ENCODE data around the gene DOC2B. TPM values are rescaled to one million over a fixed set of nuclear protein-coding genes. Genes with fewer than 3 reads are reported as not detected.

Gene DOC2B
- total RNA-seq, 1 donor from 2014 or later = 3.4 TPM

DNA sequence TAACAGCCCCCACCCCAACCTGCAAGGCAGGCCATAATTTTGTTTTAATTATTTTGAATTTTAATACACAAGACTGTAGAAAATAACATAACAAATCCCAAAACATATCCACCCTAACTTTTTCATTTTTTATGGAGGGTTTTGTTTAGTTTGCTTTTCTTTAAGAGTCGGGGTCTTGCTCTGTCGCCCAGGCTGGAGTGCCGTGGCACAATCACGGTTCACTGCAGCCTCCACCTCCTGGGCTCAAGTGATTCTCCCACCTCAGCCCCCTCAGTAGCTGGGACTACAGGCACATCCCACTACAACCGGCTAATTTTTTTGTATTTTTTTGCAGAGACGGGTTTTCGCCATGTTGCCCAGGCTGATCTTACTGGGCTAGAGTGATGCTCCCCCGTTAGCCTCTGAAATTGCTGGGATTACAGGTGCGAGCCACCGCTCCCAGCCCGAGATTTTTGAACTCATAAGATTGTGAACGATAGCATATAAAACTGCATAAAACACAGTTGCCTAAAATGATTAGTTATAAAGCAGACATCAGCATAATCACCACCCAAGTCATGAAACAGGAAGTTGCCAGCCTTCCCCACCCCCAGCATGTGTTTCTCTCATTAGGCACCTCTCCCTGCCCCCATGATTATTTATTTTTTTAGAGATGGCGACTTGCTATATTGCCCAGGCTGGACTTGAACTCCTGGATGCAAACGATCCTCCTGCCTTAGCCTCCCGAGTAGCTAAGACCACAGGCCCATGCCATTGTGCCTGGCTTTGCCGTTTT, 13.6 kb upstream of the DOC2B start:
- peak; percentile 37 for DNase-seq
- ATAC-seq (ENCODE audit: poor library complexity) = no peak
- intact Hi-C loops (cut with DNase I) = no loop called here

DNA sequence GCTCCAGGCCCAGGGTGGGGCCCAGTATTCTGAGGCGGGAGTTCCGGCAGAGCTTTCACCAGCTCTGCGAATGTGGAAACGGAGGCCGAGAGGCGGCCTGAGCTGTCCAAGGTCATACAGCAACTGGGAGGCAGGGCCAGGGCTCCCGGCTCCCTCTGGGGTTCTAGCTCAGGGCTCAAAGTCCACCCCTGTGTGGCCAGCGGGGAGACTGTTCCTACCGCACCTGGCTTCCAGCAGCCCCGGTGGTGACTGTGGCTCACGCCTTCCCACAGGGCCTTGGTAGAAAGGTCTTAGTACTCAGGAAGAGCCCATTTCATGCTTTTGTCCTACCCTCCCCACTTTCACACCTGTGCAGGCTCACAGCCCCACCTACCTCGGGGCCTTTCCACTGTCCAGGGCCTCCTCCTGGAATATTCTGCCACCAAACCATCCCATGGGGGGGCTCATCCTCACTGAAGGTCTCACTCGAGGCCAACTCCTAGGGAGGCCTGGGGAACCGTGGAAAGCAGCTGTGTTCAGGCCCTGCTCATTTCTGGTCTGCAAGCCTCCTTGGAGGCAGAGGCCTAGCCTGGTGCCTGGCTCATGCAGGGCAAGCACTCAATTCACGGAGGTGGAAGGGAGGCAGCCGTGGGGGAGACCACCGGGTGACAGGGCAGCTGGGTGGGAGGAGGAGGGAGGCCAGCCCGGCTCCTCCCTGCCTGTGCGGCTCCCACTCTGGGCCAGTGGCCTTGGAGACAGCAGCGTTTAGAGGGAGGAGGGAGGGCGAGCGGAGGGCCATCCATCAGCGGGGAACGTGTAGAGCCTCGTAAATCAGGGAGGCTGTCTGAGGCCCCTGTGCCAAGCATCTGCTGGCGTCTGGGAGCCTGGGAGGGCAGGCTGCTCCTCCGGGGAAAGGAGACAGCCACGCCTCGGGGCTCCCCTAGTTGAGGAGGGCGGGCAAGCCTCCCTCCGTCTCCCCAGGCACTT, 12.7 kb upstream of the DOC2B start:
- DNase-seq = peak; percentile 30
- no peak for ATAC-seq (ENCODE audit: poor library complexity)
- intact Hi-C loops (cut with DNase I) = no loop called here

DNA sequence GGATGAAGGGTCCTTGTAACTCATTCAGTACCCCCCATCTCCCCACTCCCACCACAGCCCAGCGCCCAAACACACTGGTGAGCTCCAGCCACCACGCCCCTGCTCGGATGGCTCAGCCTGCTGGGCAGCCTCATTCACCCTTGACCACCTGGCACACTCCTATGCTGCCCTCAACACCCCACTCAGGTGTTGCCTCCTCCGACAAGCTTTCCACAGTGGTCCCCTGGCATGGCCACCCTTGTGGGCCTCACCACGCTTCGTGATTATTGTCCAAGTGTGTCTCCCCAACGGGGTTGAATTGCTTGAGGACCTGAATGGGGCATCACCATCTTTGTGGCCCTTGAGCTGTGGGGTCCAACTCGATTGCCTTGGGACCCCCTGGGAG, 12.0 kb upstream of the DOC2B start:
- intact Hi-C loops (cut with DNase I) = no loop called here
- DNase-seq (peak; percentile 8), ATAC-seq (ENCODE audit: poor library complexity) (no peak)

DNA sequence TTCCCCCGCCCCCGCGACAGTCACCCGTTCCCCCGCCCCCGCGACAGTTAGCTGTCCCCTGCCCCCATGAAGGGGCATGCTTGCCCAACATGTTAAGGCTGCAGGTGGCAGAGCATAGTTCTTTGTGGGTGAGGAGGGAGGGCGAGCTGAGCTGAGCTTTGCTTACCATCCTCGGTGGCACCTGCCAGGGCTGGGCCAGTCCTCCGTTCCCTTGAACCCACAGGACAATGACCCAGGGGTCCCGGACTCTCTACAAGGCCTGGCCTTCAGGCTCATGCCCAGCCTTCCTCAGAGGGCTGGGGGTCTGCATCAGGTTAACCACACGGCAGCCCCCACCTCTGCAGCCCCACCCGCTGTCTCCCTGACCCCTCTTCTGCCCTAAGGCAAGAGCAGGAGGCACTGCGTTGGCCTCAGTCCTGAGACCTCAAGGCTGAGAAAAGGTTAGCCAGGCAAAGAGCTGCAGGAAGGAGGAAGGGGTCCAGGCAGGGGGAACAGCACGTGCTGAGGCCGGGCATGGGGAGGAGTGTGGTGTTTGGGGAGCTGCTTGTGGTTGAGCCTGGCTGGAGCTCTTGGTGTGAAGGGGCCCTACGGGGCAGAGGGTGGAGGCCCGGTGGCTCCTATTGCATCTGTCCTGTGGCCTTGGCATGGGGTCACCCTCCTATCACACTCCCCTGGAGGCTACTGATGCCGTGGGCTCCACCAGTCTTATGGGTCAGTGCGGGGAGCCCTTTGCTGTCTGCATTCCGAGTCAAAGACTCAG, 11.4 kb upstream of the DOC2B start:
- DNase-seq = peak; percentile 22
- no peak for ATAC-seq (ENCODE audit: poor library complexity)
- intact Hi-C loops (cut with DNase I) = no loop called here

DNA sequence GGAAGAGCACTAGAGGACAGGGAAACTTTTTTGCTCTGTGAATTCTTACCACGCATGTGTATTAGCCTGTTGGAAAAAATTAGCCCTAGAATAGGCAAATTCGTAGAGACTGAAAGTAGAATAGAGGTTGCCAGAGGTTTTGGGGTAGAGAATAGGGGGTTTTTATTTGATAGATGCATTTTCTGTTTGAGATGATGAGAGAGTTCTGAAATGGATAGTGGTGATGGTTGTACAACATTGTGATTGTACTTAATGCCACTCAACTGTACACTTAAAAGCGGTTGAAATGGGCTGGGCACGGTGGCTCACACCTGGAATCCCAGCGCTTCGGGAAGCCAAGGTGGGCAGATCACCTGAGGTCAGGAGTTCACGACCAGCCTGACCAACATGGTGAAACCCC, 8.0 kb upstream of the DOC2B start:
- intact Hi-C loops (cut with DNase I) = no loop called here
- DNase-seq (peak; percentile 27), ATAC-seq (ENCODE audit: poor library complexity) (no peak)

DNA sequence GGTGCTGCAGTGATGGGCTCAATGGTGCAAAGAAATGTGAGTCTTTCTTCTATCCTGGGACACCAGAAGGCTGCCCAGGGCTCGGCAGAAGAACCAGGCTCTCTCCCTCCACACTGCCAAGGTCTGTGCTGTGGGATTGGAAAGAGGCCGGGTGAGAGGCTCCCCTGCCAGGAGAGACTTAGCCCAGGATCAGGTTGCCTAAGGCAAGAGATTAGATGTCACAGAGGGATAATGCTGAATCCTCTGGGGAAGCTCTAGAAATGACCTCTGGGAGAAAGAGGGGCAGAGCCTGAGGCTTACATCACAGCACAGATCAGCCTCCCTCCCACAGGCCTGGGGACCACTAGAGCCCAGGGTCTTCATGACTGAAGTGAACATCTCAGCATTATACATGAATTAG, 5.7 kb upstream of the DOC2B start:
- DNase-seq (peak; percentile 11), ATAC-seq (ENCODE audit: poor library complexity) (no peak)
- intact Hi-C loops (cut with DNase I) = no loop called here

DNA sequence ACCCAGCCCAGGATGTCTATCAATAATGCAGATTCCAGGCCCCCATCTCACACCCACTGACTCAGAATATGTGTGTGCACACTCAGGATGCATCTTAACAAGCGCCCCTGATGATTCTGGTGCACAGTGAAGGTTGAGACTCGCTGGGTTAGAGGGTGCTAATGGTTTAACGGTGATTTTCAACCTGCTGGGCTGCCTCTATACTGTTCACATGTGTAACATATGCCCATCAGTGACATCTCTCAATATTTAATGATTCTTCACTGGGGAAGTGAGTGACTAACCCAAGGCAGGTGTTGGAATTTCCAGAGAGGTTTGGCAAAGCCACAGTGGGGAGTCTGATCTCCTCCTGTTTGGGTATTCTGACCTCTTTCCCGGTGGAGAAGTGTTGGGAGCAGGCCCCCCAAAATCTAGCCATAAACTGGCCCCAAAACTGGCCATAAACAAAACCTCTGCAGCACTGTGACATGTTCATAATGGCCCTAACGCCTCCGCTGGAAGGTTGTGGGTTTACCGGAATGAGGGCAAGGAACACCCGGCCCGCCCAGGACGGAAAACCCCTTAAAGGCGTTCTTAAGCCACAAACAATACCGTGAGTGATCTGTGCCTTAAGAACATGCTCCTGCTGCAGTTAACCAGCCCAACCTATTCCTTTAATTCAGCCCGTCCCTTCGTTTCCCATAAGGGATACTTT, 4.1 kb upstream of the DOC2B start:
- DNase-seq (peak; percentile 27), ATAC-seq (ENCODE audit: poor library complexity) (no peak)
- intact Hi-C loops (cut with DNase I) = no loop called here

DNA sequence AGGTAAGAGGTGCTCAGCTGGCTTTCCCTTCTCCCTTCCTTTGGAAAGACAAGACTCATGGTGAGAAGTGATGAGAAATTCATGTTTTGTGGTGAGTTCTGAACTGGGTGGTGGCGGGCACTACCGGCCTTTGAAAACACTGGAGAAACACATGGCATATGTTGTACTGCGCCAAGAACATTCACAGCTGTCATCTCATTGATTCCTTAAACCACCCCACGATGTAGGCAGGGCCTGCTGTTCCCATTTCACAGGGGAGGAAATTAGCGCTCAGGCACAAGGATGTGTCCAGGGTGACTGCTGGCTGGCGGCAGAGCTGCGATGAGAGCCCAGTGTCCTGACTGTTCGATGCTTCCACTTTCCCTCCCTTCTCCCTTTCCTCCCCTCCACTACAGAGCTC, 1.6 kb upstream of the DOC2B start:
- DNase-seq = no peak
- no peak for ATAC-seq (ENCODE audit: poor library complexity)
- intact Hi-C loops (cut with DNase I) = no loop called here

DNA sequence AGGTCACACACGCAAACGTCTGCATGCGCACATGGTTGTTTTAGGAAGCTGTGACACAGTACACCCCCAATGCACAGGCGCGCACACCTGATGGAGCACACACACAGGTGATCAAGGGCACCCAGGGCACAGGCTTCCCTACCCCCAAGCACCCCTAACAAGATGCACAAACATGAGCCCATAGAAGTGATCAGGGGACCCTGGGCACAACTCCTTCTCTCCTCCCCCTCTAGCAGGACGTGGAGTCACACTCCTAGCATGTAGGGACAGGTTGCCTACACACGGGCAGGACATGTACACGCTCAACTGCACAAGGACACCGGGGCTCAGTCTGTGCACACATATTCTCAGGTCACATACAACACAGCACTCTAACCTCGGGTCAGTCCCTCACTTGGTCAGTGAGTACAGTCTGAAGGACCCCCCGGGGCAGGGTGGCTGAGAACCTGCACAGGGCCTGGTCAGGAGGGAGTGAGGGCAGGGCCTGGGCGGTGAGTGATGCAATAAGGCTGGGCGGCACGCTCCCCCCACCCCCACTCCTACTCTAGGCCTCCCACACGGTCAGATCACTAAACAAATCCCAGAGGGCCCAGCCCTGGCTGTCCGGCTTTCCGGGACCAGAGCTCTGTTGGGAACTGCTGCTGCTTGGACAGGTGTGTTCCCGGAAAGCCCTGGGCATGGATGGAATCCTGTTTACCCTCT, 751 bp upstream of the DOC2B start:
- DNase-seq (no peak), ATAC-seq (ENCODE audit: poor library complexity) (no peak)
- intact Hi-C loops (cut with DNase I) = no loop called here

DNA sequence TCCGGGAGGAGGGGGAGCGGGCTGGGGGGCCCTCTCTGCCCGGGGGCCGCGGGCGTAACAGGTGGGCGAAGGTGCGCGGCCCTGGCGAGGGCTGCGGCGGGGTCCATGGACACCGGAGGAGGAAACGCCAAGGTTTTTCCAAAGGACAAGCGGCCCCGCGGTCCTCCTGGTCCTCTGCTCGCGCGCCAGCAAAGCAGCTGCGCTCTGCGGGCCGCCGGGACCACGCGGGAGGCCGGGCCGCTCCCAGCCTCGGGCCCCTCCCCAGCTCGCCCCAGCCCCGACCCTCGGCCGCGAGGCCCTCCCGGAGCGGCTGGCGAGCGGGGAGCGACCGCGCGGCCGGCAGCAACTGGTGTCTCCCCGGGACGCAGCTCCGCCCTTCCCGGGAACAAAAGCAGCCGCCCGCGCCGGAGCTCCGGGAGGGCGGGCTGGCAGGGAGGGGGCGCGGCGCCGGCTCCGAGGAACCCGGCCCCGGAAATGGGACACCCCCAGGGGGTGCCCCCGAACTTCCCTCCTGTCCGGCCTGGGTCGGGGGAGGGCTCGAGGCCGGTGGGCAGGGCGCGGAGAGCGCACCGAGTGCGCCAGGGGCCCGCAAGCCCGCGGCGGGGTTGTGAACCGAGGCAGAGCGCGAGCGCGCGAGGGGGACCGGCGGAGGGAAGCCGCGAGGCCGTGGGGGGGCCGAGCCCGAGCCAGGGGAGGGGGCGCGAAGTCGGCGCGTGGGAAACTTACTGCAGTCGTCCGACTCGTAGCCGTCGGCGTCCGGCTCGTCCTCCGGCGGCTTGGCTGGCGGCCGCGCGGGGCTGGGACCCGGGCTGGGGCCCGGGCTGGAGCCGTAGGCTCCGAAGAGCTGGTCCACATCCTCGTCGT, 837 bp downstream of the DOC2B start:
- intact Hi-C loops (cut with DNase I) = no loop called here
- peak; percentile 40 for ATAC-seq (ENCODE audit: poor library complexity)
- DNase-seq = no peak

DNA sequence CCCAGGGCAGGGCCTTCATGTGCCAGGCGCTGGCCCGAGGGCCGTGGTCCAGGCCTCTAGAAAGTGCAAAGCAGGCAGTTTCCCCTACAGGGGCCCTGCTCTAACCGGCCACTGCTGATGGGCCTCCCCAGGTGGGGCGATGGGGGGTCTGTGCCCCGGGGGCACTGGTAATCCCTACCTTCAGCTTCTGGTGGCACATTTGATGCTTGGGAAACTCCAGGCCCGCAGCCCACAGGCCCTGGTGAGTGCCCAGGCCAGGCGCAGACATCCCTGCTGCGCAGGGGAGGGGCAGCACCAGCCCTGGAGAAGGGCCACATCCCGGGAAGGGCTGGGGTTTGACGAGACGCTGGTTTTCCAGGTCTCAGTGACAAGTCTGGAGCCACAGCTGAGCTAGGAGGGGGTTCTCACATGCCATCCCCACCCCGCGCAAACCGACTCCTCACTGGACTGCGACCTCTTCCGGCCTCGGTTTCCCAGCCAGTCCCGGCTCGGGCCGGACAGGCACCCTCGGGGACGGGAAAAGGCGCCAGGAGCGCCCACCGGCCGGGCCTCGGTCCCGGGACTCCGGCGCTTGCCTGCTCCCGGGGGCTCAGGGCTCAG, 1.6 kb downstream of the DOC2B start:
- intact Hi-C loops (cut with DNase I) = no loop called here
- DNase-seq = no peak
- ATAC-seq (ENCODE audit: poor library complexity) = no peak

DNA sequence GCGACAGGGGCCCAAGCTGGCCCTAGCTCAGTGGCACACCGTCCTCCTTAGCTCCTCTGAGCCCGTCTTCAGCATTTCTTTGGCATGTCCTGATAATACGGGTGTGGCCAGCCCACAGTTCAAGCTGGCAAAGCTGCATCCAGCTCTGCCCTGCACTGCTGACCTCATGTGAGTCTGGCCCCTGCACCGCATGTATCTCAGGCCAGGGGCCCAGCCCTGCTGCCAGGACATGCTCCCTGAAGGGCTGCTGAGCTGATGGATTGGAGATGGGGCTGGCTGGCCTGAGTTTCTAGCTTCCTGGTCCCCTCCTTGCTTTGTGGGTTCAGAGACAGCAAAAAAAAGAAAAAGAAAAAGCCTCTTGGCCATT, 2.4 kb downstream of the DOC2B start:
- DNase-seq (peak; percentile 62), ATAC-seq (ENCODE audit: poor library complexity) (no peak)
- intact Hi-C loops (cut with DNase I) = no loop called here

DNA sequence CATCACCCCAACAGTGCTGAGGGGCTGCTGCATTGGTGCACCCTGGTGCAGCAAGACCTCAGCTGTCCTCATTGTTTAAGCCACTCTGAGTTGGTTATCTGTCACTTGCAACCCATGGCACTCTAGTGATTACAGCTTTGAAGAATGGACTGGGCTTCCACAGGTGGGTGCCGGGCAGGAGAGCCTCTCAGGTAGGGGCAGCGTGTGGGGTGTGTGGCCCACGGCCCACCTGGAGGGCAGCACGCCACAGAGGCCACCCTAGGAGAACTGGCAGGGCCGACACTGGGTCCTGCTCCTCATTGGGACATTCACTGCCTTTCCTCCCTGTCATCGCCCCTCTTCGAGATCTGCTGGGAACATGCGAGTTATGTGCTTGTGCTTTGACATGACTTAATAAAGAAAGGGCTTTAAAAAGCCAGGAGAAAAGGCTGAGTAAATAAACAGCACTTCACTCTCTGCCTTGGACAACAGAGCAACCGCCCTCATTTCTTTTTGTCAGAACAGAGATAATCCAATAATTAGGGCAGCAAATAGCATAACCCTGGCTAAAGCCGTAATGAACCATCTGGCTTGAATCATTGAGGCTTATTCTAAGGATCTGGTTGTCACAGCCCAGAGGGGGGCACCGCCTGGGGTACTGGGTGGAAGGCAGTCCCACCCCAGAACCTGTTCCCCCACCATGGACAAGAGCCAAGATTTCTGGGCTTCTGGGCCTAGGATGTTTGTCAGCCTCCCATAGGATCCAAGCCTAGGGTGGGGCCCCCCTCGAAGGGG, 3.0 kb downstream of the DOC2B start:
- ATAC-seq (ENCODE audit: poor library complexity) = no peak
- intact Hi-C loops (cut with DNase I) = no loop called here
- DNase-seq = no peak

DNA sequence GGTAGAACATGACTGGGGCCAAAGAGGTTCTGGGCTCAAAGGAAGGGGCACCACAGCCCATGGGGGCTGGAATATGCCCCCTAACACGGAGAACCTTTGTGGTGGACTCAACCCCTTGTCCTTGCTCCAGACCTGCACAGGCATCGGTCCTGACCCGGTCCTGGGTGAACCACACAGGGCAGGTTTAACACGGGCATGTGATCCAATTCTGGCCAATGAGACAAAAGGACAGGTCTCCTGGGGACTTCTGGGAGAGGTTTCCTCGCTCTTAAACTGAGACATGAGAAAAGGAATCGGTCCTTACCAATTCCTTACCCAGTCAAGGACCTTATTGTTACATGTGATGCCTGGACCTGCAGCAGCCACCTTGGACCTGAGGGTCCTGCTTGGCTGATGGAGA, 3.7 kb downstream of the DOC2B start:
- intact Hi-C loops (cut with DNase I) = no loop called here
- DNase-seq (no peak), ATAC-seq (ENCODE audit: poor library complexity) (no peak)

DNA sequence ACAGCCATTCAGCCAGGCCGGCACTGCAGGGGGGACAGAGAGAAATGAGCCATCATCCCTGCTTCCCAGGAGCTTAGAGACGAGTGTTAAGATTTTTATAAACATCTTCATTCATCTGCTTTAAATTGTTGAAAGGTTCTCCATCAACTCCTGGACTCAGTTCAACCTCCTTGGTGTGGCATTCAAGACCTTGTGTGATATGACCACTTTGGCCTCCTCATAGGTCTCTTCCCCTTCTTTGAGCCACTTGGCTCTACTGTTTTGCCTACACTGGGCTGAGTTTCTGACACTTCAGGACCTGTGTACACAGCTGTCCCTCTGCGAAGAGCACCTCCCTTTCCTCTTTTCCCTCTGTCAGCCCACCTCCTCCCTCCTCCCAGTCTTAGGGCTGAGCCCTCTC, 4.3 kb downstream of the DOC2B start:
- intact Hi-C loops (cut with DNase I) = no loop called here
- ATAC-seq (ENCODE audit: poor library complexity) = no peak
- DNase-seq = no peak

DNA sequence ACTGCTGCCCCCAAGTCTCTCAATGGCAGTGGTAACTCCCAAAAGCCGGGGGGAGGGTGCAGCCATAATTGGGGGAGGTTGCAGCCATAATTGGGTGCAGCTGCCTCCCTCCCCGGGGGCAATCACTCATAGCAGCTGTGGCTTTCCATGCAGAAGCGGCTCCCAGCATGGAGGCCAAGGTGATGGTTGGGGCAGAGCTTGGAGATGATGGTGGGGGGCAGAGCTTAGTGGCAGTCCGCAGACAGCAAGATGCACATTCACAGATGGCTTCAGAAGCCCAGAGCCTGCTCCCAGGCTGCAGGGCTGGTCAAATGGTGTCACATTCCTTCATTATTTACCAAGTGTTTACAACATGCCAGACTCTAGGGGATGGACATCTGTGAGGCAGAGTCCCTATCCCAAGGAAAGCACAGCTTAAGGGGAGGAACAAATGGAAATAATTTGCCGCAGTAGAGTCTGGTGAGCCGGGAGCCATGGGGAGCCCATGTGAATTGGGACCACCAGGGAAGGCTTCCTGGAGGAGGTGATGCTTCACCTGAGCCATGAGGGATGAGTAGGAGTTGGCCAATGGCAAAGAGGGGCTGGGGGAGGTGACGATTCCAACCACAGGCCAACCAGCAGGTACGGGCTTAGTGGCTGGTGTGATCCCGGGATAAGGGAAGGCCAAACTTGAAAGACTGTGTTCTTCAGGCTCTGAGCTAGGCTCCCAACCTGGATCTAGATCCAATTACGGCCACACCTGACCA, 8.1 kb downstream of the DOC2B start:
- DNase-seq (no peak), ATAC-seq (ENCODE audit: poor library complexity) (no peak)
- intact Hi-C loops (cut with DNase I) = no loop called here

Measured in Right ventricle myocardium superior (tissue), 1 donor.